ENCODE measurements around the gene LRRC4C. TPM values are rescaled to one million over a fixed set of nuclear protein-coding genes. Genes with fewer than 3 reads are reported as not detected.

Gene LRRC4C
- total and polyA plus RNA-seq, 10 of the 15 experiments (the other 5 are each of a cell fraction or from before 2014, with no cell fraction given), result 1.5 TPM; not detected in 9

DNA sequence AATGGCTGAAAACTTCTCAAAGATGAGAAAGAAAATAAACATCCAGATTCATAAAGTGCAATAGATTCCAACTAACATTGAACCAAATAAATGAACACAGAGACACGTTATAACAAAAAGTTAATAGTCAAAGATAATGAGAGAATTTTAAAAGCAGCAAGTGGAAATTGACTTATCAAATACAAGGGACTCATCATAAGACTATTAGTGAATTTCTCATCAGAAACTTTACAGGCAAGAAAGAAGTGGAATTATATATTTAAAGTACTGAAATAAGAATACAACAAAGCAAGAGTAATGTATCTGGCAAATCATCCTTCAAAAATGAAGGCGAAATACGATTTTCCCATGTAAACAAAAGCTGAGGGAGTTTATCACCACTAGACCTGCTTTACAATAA lies 852.7 kb downstream of the LRRC4C start:
- peaks cover 1% of the 10 kb centered on the region; the same call in 1 of the 3 replicates for H3K9me3 ChIP-seq (replicated peaks; ENCODE audit: control insufficient read depth, insufficient read depth, low read length)
- RAD21 ChIA-PET (ENCODE audit: unreplicated experiment), result no interaction called here
- 0% methylated on average over 3 of the region's 3 CpGs for WGBS (ENCODE audit: insufficient coverage, insufficient replicate concordance, low lambda C conversion rate, missing lambda C conversion rate)
- no peaks in the 10 kb centered on the region for H3K79me2 ChIP-seq (ENCODE audit: control insufficient read depth, insufficient read depth, low read length)
- DNase-seq (ENCODE audit: low read depth, low spot score) (no peak), FAIRE-seq (no peak), ATAC-seq (no peak)
- intact Hi-C loops (cut with micrococcal nuclease; ENCODE audit: unreplicated experiment) (no loop called here), in situ Hi-C loops (cut with MboI) (no loop called here)
- CTCF ChIA-PET, result interaction anchor here (1.5 kb wide), 2 partner anchors 13 to 23 kb away, joined by 4 read pairs; no protein-coding TSS in a partner anchor
- no peak overlapping the region for H3K27ac ChIP-seq (ENCODE audit: control insufficient read depth, insufficient read depth)
- BruUV-seq (replicated peaks), result no TSS peak
- H3K9ac ChIP-seq (ENCODE audit: control insufficient read depth, insufficient read depth, low read length), result no peak overlapping the region
- H2AFZ ChIP-seq (ENCODE audit: control insufficient read depth, low read depth, low read length), result no peak overlapping the region
- no peak overlapping the region for H3K4me3 ChIP-seq
- TF ChIP-seq RAD51 (IDR thresholded peaks at IDR 0.05) (no peak), HDAC6 (IDR thresholded peaks at IDR 0.05; ENCODE audit: unreplicated experiment) (no peak), BCLAF1 (IDR thresholded peaks at IDR 0.05) (no peak), JUNB (IDR thresholded peaks at IDR 0.05) (no peak), SUZ12 (IDR thresholded peaks at IDR 0.05; ENCODE audit: unreplicated experiment) (no peak), CEBPZ (IDR thresholded peaks at IDR 0.05; ENCODE audit: low read depth, low read length) (no peak), CREM (IDR thresholded peaks at IDR 0.05; ENCODE audit: low read depth) (no peak), DPF2 (IDR thresholded peaks at IDR 0.05) (no peak), NR2C2 (IDR thresholded peaks at IDR 0.05; ENCODE audit: borderline replicate concordance, control insufficient read depth, insufficient read length, low read depth) (no peak), E2F4 (IDR thresholded peaks at IDR 0.05; ENCODE audit: low read depth, low read length) (no peak), MEF2B (IDR thresholded peaks at IDR 0.05; ENCODE audit: partially characterized antibody, poor library complexity, severe bottlenecking) (no peak), ZNF24 (IDR thresholded peaks at IDR 0.05) (no peak), PBX3 (IDR thresholded peaks at IDR 0.05; ENCODE audit: insufficient replicate concordance, low read depth, low read length) (no peak)
- SMC1A ChIA-PET (ENCODE audit: uncharacterized antibody, unreplicated experiment), result interaction anchor here (0.7 kb wide), 1 partner anchor 286 kb away, joined by 4 read pairs; no protein-coding TSS in a partner anchor
- no peaks in the 10 kb centered on the region for H3K36me3 ChIP-seq (ENCODE audit: control insufficient read depth in 2 of 2, insufficient read depth in 2 of 2, low read length in 1 of 2)
- POLR2A ChIA-PET, result no interaction called here
- no peaks in the 10 kb centered on the region for H4K20me1 ChIP-seq (ENCODE audit: control insufficient read depth, insufficient read depth)
- H3K4me2 ChIP-seq (ENCODE audit: control insufficient read depth, insufficient read depth), result no peak overlapping the region
- no peaks in the 10 kb centered on the region for H3K27me3 ChIP-seq (replicated peaks in 1 of 2; ENCODE audit: control insufficient read depth in 2 of 2, insufficient read depth in 2 of 2, low read length in 1 of 2)
- H3K4me1 ChIP-seq (ENCODE audit: control insufficient read depth, insufficient read depth, low read length), result no peaks in the 10 kb centered on the region
